HG03025 (cell line): ENCODE measurements around the gene TAS2R10.

Experiments used
- ATAC-seq: cut with Tn5 transposase; IDR thresholded peaks from one replicate; pipeline ENCODE4 v1.9.1; 2021; ENCODE audit warnings: mild to moderate bottlenecking, moderate library complexity; ENCODE audit not compliant: unreplicated experiment, low FRiP score

Gene TAS2R10

DNA sequence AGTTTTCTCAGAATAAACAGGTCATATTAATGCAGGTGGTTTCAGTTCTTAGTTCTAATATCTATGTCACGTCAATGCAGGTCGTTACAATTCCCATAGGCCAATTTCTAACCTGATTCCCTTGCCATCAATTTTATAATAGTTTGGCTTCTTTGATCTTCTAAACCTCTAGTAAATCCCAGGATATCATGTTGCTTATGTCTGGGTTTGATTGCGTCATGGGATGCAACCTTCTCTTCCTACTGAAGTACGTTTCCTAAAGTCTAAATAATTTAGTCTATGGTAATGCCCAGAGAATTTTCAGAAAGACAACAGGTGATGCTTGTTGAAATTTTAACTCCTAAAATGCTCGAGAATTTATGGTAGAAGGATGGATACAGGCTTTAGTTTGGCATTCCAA, 42.9 kb downstream of the TAS2R10 start:
- no peak for ATAC-seq

GRCh38 chr12:10779103-10779502, 47.1 kb downstream of the TAS2R10 start:
- no peak for ATAC-seq
